DND-41 (cell line): ENCODE data around the gene CCDC63.

Experiments
- CTCF ChIP-seq: IDR thresholded peaks from 2 replicates; pipeline ENCODE4 v1.5.1; 2012; ENCODE audit warnings: borderline replicate concordance, low read length, moderate library complexity, mild to moderate bottlenecking; ENCODE audit not compliant: poor library complexity, severe bottlenecking; ENCODE audit errors: extremely low read depth
- EZH2 ChIP-seq: IDR thresholded peaks from 3 replicates; pipeline ENCODE4 v1.6.1; 2012; ENCODE audit warnings: borderline replicate concordance, low read depth, mild to moderate bottlenecking, moderate library complexity, low read length, inconsistent platforms; ENCODE audit not compliant: severe bottlenecking

- TF ChIP-seq CTCF (no peak), EZH2 (no peak)
Measured at GRCh38 chr12:110927546-110927945, 80.8 kb downstream of the CCDC63 start.
